ENCODE results near the gene CD164L2.
A peak's percentile ranks its signal among the peaks of the same experiment; 100 is the strongest.

CD164L2 gene

GRCh38 chr1:27381969-27382762 lies 967 bp downstream of the CD164L2 start:
- Mint-ChIP-seq H3K27ac (no peak overlapping the region), H3K4me1 (ENCODE audit: low read depth) (no peaks in the 10 kb centered on the region), H3K36me3 (ENCODE audit: low read depth) (no peaks in the 10 kb centered on the region), H3K27me3 (peaks cover 5% of the 10 kb centered on the region), H3K4me3 (no peak overlapping the region), H3K9me3 (no peaks in the 10 kb centered on the region)

GRCh38 chr1:27380766-27381733 lies 2.1 kb downstream of the CD164L2 start:
- H3K4me1 Mint-ChIP-seq (ENCODE audit: low read depth), result no peaks in the 10 kb centered on the region
- H3K4me3 Mint-ChIP-seq, result no peak overlapping the region
- no peak overlapping the region for H3K27ac Mint-ChIP-seq
- peaks cover 5% of the 10 kb centered on the region for H3K27me3 Mint-ChIP-seq
- no peaks in the 10 kb centered on the region for H3K9me3 Mint-ChIP-seq
- H3K36me3 Mint-ChIP-seq (ENCODE audit: low read depth), result no peaks in the 10 kb centered on the region

GRCh38 chr1:27380224-27380623 lies 2.9 kb downstream of the CD164L2 start:
- Mint-ChIP-seq H3K9me3 (no peaks in the 10 kb centered on the region), H3K4me1 (ENCODE audit: low read depth) (no peaks in the 10 kb centered on the region), H3K4me3 (no peak overlapping the region), H3K27ac (no peak overlapping the region), H3K36me3 (ENCODE audit: low read depth) (no peaks in the 10 kb centered on the region), H3K27me3 (peaks cover 5% of the 10 kb centered on the region)

- no peak overlapping the region for H3K4me3 Mint-ChIP-seq
- no peaks in the 10 kb centered on the region for H3K9me3 Mint-ChIP-seq
- no peak overlapping the region for H3K27ac Mint-ChIP-seq
- H3K4me1 Mint-ChIP-seq (ENCODE audit: low read depth), result no peaks in the 10 kb centered on the region
- no peaks in the 10 kb centered on the region for H3K36me3 Mint-ChIP-seq (ENCODE audit: low read depth)
- peaks cover 5% of the 10 kb centered on the region for H3K27me3 Mint-ChIP-seq
Observed at GRCh38 chr1:27379564-27380122, 3.5 kb downstream of the CD164L2 start.

- H3K4me1 Mint-ChIP-seq (ENCODE audit: low read depth), result no peaks in the 10 kb centered on the region
- no peak overlapping the region for H3K27ac Mint-ChIP-seq
- H3K36me3 Mint-ChIP-seq (ENCODE audit: low read depth), result no peaks in the 10 kb centered on the region
- no peaks in the 10 kb centered on the region for H3K9me3 Mint-ChIP-seq
- peaks cover 5% of the 10 kb centered on the region for H3K27me3 Mint-ChIP-seq
- H3K4me3 Mint-ChIP-seq, result no peak overlapping the region
Observed at GRCh38 chr1:27377760-27378495, 5.2 kb downstream of the CD164L2 start.

- Mint-ChIP-seq H3K27ac (no peak within 1 kb of the TSS), H3K4me3 (no peak within 1 kb of the TSS), H3K4me1 (ENCODE audit: low read depth) (peaks cover 4% of the 10 kb centered on the region), H3K36me3 (ENCODE audit: low read depth) (no peaks in the 10 kb centered on the region), H3K27me3 (no peaks in the 10 kb centered on the region), H3K9me3 (no peaks in the 10 kb centered on the region)
Observed at GRCh38 chr1:27374362-27375086, 8.6 kb downstream of the CD164L2 start, which contains the start of gene FCN3. TSS of gene FCN3 (minus strand) at chr1:27374824. CDS start at chr1:27374818, 6 bp downstream.

GRCh38 chr1:27372808-27373690 lies 10.1 kb downstream of the CD164L2 start:
- no peaks in the 10 kb centered on the region for H3K9me3 Mint-ChIP-seq
- H3K36me3 Mint-ChIP-seq (ENCODE audit: low read depth), result no peaks in the 10 kb centered on the region
- no peaks in the 10 kb centered on the region for H3K27me3 Mint-ChIP-seq
- no peak overlapping the region for H3K27ac Mint-ChIP-seq
- no peak overlapping the region for H3K4me3 Mint-ChIP-seq
- peaks cover 13% of the 10 kb centered on the region for H3K4me1 Mint-ChIP-seq (ENCODE audit: low read depth)

- Mint-ChIP-seq H3K4me1 (ENCODE audit: low read depth) (peaks cover 17% of the 10 kb centered on the region), H3K36me3 (ENCODE audit: low read depth) (no peaks in the 10 kb centered on the region), H3K27me3 (no peaks in the 10 kb centered on the region), H3K9me3 (no peaks in the 10 kb centered on the region), H3K4me3 (no peak overlapping the region), H3K27ac (no peak overlapping the region)
Observed at GRCh38 chr1:27372022-27372807, 10.9 kb downstream of the CD164L2 start.

- no peaks in the 10 kb centered on the region for H3K27me3 Mint-ChIP-seq
- no peak overlapping the region for H3K4me3 Mint-ChIP-seq
- peak overlapping the region; percentile 26 for H3K27ac Mint-ChIP-seq
- peaks cover 34% of the 10 kb centered on the region for H3K4me1 Mint-ChIP-seq (ENCODE audit: low read depth)
- no peaks in the 10 kb centered on the region for H3K36me3 Mint-ChIP-seq (ENCODE audit: low read depth)
- H3K9me3 Mint-ChIP-seq, result no peaks in the 10 kb centered on the region
Observed at GRCh38 chr1:27368869-27369582, 14.1 kb downstream of the CD164L2 start.

- Mint-ChIP-seq H3K9me3 (no peaks in the 10 kb centered on the region), H3K4me1 (ENCODE audit: low read depth) (peaks cover 34% of the 10 kb centered on the region), H3K27ac (no peak overlapping the region), H3K27me3 (no peaks in the 10 kb centered on the region), H3K4me3 (peak overlapping the region; percentile 57), H3K36me3 (ENCODE audit: low read depth) (no peaks in the 10 kb centered on the region)
Observed at GRCh38 chr1:27367160-27367650, 15.9 kb downstream of the CD164L2 start.

GRCh38 chr1:27366411-27367159 lies 16.5 kb downstream of the CD164L2 start, which contains the start of gene MAP3K6:
TSS of gene MAP3K6 (minus strand) at chr1:27366961. CDS start at chr1:27366597, 364 bp downstream.
- Mint-ChIP-seq H3K4me1 (ENCODE audit: low read depth) (peaks cover 34% of the 10 kb centered on the region), H3K4me3 (peak within 1 kb of the TSS; percentile 81), H3K27ac (peak within 1 kb of the TSS; percentile 79), H3K36me3 (ENCODE audit: low read depth) (no peaks in the 10 kb centered on the region), H3K27me3 (no peaks in the 10 kb centered on the region), H3K9me3 (no peaks in the 10 kb centered on the region)

Measured in stimulated activated naive CD8-positive, alpha-beta T cell treated with anti-CD3 and anti-CD28 coated beads, Interleukin-15, Interleukin-2, amounts not matched to agents 100 ng/mL and 50 ng/mL, for 24 hours (primary cell).